ENCODE results near the gene BACE2. TPM values are rescaled to one million over a fixed set of nuclear protein-coding genes. Genes with fewer than 3 reads are reported as not detected.

BACE2 gene
- total RNA-seq, 1 donor from 2014 or later = 49.5 TPM

DNA sequence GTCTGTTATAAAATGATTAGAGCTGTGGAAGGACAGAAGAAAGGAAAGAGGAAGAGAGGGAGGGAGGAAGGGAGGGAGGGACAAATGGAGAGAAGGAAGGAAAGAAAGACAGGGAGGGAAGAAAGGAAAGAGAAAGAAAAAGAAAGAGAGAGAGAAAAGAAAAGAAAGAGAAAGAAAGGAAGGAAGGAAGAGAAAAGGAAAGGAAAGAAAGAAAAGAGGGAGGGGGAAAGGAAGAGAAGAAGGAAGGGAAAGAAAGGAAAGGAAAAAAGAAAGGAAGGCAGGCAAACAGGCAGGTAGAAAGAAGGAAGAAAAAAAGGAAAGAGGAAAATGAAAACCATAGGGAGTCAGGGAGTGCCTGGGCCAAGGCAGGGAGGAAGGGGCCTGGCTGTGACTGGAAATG lies 14.5 kb upstream of the BACE2 start:
- no peak for DNase-seq (ENCODE audit: extremely low spot score, unreplicated experiment)
- Mint-ChIP-seq H3K4me3 (ENCODE audit: unreplicated experiment) (no peak overlapping the region), H3K36me3 (ENCODE audit: unreplicated experiment) (no peaks in the 10 kb centered on the region), H3K27ac (ENCODE audit: unreplicated experiment) (no peak overlapping the region), H3K4me1 (ENCODE audit: unreplicated experiment) (no peaks in the 10 kb centered on the region), H3K27me3 (ENCODE audit: unreplicated experiment) (peaks cover 5% of the 10 kb centered on the region), H3K9me3 (ENCODE audit: unreplicated experiment) (peaks cover 4% of the 10 kb centered on the region)
- TF ChIP-seq, protein P1, sequence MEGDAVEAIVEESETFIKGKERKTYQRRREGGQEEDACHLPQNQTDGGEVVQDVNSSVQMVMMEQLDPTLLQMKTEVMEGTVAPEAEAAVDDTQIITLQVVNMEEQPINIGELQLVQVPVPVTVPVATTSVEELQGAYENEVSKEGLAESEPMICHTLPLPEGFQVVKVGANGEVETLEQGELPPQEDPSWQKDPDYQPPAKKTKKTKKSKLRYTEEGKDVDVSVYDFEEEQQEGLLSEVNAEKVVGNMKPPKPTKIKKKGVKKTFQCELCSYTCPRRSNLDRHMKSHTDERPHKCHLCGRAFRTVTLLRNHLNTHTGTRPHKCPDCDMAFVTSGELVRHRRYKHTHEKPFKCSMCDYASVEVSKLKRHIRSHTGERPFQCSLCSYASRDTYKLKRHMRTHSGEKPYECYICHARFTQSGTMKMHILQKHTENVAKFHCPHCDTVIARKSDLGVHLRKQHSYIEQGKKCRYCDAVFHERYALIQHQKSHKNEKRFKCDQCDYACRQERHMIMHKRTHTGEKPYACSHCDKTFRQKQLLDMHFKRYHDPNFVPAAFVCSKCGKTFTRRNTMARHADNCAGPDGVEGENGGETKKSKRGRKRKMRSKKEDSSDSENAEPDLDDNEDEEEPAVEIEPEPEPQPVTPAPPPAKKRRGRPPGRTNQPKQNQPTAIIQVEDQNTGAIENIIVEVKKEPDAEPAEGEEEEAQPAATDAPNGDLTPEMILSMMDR (IDR thresholded peaks at IDR 0.05) = no peak

DNA sequence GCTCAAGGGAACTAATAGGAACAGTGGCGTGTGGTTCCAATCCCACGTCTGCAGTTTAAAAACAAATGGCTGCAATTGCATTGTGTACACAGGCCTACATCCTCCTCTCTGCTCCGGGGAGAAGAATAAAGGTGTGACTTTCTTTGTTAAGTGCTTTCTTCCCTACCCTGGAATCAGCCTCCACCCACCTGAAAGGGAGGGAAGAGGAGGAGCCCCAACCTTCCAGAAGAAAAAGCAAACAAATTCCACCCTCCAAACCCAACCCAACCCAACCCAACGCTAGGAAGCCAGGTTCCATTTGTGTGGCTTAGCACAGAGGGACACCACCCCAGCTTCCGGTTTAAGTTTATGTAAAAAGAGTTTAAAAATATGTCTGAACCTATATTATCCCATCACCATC lies 11.8 kb upstream of the BACE2 start:
- Mint-ChIP-seq H3K36me3 (ENCODE audit: unreplicated experiment) (no peaks in the 10 kb centered on the region), H3K4me3 (ENCODE audit: unreplicated experiment) (no peak overlapping the region), H3K27me3 (ENCODE audit: unreplicated experiment) (peaks cover 2% of the 10 kb centered on the region), H3K9me3 (ENCODE audit: unreplicated experiment) (peaks cover 9% of the 10 kb centered on the region), H3K4me1 (ENCODE audit: unreplicated experiment) (no peaks in the 10 kb centered on the region), H3K27ac (ENCODE audit: unreplicated experiment) (no peak overlapping the region)
- TF ChIP-seq, protein P1 (IDR thresholded peaks at IDR 0.05) = no peak
- DNase-seq (ENCODE audit: extremely low spot score, unreplicated experiment) = no peak

DNA sequence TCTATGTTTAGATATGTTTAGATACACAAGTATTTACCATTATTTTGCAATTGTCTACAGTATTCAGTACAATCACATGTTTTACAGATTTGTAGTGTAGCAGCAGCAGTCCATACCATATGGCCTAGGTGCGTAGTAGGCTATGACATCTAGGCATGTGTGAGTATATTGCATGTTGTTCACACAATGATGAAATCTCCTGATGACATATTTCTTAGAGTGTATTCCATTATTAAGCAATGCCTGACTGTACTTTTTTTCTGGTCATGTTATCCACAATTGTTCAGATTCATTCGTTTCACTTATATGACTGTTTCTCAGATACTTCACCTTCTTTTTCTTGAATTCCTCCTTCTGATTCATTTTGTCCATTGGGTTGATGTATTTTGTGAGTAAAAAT lies 9.9 kb upstream of the BACE2 start:
- TF ChIP-seq, protein P1 (IDR thresholded peaks at IDR 0.05) = no peak
- peaks cover 11% of the 10 kb centered on the region for H3K27me3 Mint-ChIP-seq (ENCODE audit: unreplicated experiment)
- no peak overlapping the region for H3K27ac Mint-ChIP-seq (ENCODE audit: unreplicated experiment)
- H3K9me3 Mint-ChIP-seq (ENCODE audit: unreplicated experiment) = peaks cover 9% of the 10 kb centered on the region
- no peaks in the 10 kb centered on the region for H3K36me3 Mint-ChIP-seq (ENCODE audit: unreplicated experiment)
- DNase-seq (ENCODE audit: extremely low spot score, unreplicated experiment) = no peak
- no peak overlapping the region for H3K4me3 Mint-ChIP-seq (ENCODE audit: unreplicated experiment)
- no peaks in the 10 kb centered on the region for H3K4me1 Mint-ChIP-seq (ENCODE audit: unreplicated experiment)

DNA sequence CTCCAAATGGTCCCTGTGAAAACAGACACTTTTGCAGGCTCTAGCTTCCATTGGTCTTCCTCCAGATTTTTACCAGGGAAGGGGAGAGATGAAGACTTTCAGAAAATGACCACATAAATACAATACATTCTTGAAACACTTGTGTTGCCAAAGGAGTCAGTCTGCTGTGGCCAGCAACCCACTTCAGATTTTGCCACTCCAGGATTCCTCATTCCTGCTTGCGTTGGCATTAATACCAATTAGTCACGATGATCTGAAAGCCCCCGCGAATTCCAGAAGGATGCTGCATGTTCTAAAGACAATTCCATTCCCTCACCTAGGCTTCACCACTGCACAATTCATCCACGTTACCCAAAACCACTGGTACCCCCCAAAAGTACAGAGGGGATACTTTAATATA lies 7.9 kb upstream of the BACE2 start:
- DNase-seq (ENCODE audit: extremely low spot score, unreplicated experiment) = no peak
- no peak overlapping the region for H3K4me3 Mint-ChIP-seq (ENCODE audit: unreplicated experiment)
- no peak overlapping the region for H3K27ac Mint-ChIP-seq (ENCODE audit: unreplicated experiment)
- H3K4me1 Mint-ChIP-seq (ENCODE audit: unreplicated experiment) = no peaks in the 10 kb centered on the region
- TF ChIP-seq, protein P1 (IDR thresholded peaks at IDR 0.05) = no peak
- peaks cover 14% of the 10 kb centered on the region for H3K27me3 Mint-ChIP-seq (ENCODE audit: unreplicated experiment)
- no peaks in the 10 kb centered on the region for H3K36me3 Mint-ChIP-seq (ENCODE audit: unreplicated experiment)
- peaks cover 9% of the 10 kb centered on the region for H3K9me3 Mint-ChIP-seq (ENCODE audit: unreplicated experiment)

DNA sequence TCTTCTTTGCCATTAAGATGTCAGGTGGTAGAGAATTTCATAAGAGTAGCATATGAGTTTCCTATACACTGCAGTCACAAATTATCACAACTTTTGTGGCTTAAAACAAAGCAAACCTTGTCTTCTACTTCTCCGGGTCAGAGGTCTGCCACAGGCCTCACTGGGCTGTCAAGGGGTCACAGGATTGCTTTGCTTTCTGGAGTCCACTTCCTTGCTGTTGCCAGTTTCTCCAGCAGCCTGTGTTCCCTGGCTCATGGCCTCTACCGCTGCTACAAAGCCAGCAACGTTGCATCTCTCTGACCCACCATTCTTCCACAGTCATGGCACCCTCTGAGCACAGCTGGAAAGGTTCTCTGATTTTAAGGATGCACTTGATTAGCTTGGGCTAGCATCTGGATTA lies 6.5 kb upstream of the BACE2 start:
- peaks cover 9% of the 10 kb centered on the region for H3K9me3 Mint-ChIP-seq (ENCODE audit: unreplicated experiment)
- H3K27me3 Mint-ChIP-seq (ENCODE audit: unreplicated experiment) = peaks cover 14% of the 10 kb centered on the region
- no peak for DNase-seq (ENCODE audit: extremely low spot score, unreplicated experiment)
- H3K4me1 Mint-ChIP-seq (ENCODE audit: unreplicated experiment) = no peaks in the 10 kb centered on the region
- H3K36me3 Mint-ChIP-seq (ENCODE audit: unreplicated experiment) = no peaks in the 10 kb centered on the region
- no peak overlapping the region for H3K4me3 Mint-ChIP-seq (ENCODE audit: unreplicated experiment)
- no peak overlapping the region for H3K27ac Mint-ChIP-seq (ENCODE audit: unreplicated experiment)
- TF ChIP-seq, protein P1 (IDR thresholded peaks at IDR 0.05) = no peak

Measured in osteocyte (in vitro differentiated cells).